SU-DHL-6 (cell line): ENCODE data around the gene IFT20.

ENCODE experiments used
- EZH2phosphoT487 ChIP-seq: fragments of 200-600 bp; sonication (generic), shearing (Covaris generic); conservative IDR thresholded peaks from 2 replicates; pipeline ENCODE4 v1.6.1; 2018; ENCODE audit warnings: mild to moderate bottlenecking, antibody characterized with exemption, low read length, moderate library complexity, mixed read lengths
- TF ChIP-seq, protein P1 (sequence below): fragments of 200-600 bp; sonication (generic); IDR thresholded peaks from one replicate; pipeline ENCODE4 v1.5.1; 2017; ENCODE audit warnings: antibody characterized with exemption, mild to moderate bottlenecking, low read length, moderate library complexity; ENCODE audit not compliant: insufficient read depth, poor library complexity, severe bottlenecking

DNA sequence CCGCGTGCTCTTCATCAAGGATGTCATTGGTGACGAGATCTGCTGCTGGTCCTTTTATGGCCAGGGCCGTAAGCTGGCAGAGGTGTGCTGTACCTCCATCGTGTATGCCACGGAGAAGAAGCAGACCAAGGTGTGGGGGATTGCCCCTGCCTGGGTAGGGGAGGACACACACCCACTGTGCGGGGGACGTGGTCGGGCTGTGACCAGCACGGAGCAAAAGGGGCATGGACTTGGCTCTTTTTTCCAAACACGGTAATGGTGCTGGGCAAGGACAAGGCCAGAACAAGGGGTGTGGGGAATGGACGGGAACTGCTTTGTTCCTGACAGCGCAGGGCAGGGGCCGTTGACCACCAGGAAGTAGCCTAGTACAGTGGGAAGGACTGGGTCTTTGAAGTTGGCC is 7.0 kb upstream of the IFT20 start:
- TF ChIP-seq, protein P1, sequence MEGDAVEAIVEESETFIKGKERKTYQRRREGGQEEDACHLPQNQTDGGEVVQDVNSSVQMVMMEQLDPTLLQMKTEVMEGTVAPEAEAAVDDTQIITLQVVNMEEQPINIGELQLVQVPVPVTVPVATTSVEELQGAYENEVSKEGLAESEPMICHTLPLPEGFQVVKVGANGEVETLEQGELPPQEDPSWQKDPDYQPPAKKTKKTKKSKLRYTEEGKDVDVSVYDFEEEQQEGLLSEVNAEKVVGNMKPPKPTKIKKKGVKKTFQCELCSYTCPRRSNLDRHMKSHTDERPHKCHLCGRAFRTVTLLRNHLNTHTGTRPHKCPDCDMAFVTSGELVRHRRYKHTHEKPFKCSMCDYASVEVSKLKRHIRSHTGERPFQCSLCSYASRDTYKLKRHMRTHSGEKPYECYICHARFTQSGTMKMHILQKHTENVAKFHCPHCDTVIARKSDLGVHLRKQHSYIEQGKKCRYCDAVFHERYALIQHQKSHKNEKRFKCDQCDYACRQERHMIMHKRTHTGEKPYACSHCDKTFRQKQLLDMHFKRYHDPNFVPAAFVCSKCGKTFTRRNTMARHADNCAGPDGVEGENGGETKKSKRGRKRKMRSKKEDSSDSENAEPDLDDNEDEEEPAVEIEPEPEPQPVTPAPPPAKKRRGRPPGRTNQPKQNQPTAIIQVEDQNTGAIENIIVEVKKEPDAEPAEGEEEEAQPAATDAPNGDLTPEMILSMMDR: no peak
- no peak for TF ChIP-seq EZH2phosphoT487
